Kidney epithelial cell (primary cell): ENCODE results near the gene SLC27A3. TPM values are rescaled to one million over a fixed set of nuclear protein-coding genes. Genes with fewer than 3 reads are reported as not detected.

Source experiments
- DNase-seq: peaks from one replicate; pipeline ENCODE4 v3.0.0-alpha.2; 2010; ENCODE audit warnings: low read depth
- H3K27me3 ChIP-seq: 2 replicates; pipeline ENCODE4 v1.6.0; 2011; ENCODE audit warnings: low read length; ENCODE audit not compliant: control insufficient read depth, insufficient read depth
- H3K36me3 ChIP-seq: 2 replicates; pipeline ENCODE4 v1.5.1; 2011; ENCODE audit warnings: low read length; ENCODE audit not compliant: control insufficient read depth, insufficient read depth
- H3K4me3 ChIP-seq: 2 replicates; pipeline ENCODE4 v1.5.1; 2011; ENCODE audit warnings: low read depth, mild to moderate bottlenecking, control low read depth, low read length
- total RNA-seq: library from RNA; depleted of rRNA; stranded (reverse); fragments of >200 nt; gene quantifications from 2 replicates; pipeline ENCODE4 v1.2.3, GENCODE V29; 2015
- TF ChIP-seq, protein P1 (sequence below): IDR thresholded peaks from 2 replicates; pipeline ENCODE4 v1.5.1; 2011; ENCODE audit warnings: mild to moderate bottlenecking, moderate library complexity, low read length, control low read depth, inconsistent platforms; ENCODE audit not compliant: insufficient read depth, poor library complexity, severe bottlenecking

The SLC27A3 gene
- total RNA-seq, 1 donor from 2014 or later: 2.7 TPM

DNA sequence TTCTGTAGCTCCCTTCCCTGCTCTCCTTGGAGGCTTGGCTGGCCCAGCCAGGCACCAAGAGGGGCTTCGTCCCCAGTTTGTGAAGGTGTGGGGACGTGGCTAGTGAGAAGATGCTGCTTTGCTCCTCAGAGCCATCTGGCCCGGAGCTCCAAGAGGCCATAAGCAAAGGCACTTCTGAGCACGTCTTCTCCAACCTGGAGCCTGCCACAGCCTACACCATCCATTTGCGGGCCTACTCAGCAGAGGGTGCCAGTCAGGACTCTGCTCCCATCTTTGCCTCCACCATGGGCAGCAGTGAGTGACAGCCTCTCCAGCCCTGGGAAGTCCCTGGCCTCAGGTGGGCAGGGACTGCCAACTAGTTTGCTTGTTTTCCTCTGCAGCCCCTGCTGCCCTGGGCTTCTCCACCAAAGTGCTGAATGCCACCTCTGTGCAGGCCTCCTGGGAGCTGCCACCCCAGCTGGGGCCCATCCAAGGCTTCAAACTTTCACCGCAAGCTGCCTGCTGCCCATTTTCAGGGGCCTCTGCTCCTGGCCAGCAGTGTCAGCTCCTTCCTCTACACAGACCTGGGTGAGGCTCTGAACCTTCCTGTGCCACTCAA is 25.9 kb downstream of the SLC27A3 start:
- Histone ChIP-seq H3K36me3 (peaks cover 1% of the 10 kb centered on the region), H3K27me3 (no peaks in the 10 kb centered on the region), H3K4me3 (no peak overlapping the region)
- TF ChIP-seq, protein P1, sequence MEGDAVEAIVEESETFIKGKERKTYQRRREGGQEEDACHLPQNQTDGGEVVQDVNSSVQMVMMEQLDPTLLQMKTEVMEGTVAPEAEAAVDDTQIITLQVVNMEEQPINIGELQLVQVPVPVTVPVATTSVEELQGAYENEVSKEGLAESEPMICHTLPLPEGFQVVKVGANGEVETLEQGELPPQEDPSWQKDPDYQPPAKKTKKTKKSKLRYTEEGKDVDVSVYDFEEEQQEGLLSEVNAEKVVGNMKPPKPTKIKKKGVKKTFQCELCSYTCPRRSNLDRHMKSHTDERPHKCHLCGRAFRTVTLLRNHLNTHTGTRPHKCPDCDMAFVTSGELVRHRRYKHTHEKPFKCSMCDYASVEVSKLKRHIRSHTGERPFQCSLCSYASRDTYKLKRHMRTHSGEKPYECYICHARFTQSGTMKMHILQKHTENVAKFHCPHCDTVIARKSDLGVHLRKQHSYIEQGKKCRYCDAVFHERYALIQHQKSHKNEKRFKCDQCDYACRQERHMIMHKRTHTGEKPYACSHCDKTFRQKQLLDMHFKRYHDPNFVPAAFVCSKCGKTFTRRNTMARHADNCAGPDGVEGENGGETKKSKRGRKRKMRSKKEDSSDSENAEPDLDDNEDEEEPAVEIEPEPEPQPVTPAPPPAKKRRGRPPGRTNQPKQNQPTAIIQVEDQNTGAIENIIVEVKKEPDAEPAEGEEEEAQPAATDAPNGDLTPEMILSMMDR: no peak
- DNase-seq: no peak

DNA sequence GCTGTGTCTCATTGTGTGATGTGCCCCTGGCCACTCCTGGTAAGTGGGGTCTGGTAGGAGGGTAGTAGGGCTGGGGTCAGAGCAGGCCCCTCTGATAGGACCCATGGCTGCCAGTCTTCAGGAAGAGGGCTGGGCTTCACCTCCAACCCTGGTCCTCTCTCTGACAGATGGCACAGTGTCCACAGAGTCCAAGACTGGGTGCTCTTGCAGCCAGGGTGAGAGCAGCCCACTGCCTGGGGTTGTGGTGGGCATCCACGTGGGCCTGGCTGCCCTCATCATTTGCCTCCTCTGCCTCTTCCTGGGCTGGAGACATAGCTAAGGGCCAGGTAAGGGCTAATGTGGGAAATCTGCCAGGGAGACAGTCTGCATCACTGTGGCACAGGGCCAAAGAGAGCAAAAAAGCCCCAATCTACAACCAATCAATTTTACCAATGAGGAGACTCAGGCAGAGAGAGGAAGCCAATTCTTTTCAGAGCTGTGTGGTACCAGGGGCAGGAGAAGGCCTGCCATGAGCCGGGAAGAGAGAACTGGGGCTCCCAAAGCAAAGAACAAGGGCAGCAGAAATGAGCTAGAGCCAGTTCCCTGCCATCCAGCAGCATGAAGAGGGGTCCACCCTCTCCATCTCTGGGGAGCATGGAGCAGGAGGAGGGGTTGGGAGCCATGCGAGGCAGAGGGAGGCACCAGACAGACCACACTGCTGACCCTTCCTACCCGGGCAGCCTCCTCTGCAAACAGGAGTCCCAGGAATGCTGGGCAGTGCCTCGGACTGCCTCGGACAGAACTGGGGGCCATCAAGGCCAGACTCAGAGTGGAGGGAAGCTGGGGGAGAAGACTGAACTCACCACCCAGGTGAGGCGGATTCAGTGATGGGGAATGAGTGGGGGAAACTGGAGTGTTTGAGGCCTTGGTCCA is 26.8 kb downstream of the SLC27A3 start:
- DNase-seq: no peak
- H3K4me3 ChIP-seq: no peak overlapping the region

DNA sequence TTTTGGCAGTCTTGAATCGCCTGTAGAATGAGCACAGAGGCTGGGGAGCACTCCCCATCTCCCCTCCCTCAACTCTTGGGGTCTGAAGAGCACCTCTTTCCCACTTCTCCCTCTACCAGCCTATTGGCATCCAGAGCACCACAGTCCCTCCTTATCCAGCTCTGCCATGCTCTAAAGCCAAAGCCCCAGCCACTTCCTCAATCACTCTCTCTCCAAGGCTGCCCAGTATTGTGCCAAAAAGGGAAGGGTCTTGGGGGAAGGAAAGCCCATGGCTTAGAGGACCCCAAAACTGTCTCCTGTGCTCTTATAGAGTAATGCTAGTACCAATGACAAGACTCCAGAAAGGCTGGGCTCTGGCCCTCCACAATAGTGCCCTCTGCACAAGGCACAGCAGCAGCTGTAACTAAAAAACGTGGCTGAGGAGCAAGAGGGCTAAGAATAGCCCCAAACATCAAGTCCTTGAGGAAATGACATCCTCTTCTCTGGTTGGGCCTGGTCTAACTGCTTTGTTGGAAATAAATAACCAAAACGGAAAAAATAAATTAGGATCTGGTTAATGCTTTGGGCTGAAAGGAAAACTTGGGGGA is 28.4 kb downstream of the SLC27A3 start:
- Histone ChIP-seq H3K4me3 (no peak overlapping the region), H3K27me3 (no peaks in the 10 kb centered on the region), H3K36me3 (peaks cover 1% of the 10 kb centered on the region)
- DNase-seq: no peak
- TF ChIP-seq, protein P1: no peak

More for the DNA sequence above, 26.8 kb downstream of the SLC27A3 start:
- peaks cover 1% of the 10 kb centered on the region for H3K36me3 ChIP-seq
- no peaks in the 10 kb centered on the region for H3K27me3 ChIP-seq
- TF ChIP-seq, protein P1: no peak

DNA sequence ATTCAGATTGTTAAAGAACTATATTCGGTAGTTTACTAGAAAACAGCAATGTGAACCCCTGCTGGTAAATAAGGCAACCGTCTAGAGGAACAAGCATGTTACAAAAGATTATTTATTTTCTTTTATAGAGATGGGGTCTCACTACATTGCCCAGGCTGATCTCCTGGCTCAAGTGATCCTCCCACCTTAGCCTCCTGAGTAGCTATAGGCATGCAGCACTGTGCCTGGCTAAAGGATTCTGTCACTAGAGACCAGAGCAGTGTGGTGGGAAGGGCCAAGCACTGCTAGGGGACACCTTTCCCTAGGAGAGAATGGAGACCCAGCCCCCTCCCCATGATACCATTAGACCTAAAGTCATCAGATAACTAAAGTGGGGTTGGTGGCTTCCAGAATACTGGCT is 28.9 kb downstream of the SLC27A3 start:
- Histone ChIP-seq H3K4me3 (no peak overlapping the region), H3K27me3 (no peaks in the 10 kb centered on the region), H3K36me3 (peaks cover 1% of the 10 kb centered on the region)
- TF ChIP-seq, protein P1: no peak
- no peak for DNase-seq

DNA sequence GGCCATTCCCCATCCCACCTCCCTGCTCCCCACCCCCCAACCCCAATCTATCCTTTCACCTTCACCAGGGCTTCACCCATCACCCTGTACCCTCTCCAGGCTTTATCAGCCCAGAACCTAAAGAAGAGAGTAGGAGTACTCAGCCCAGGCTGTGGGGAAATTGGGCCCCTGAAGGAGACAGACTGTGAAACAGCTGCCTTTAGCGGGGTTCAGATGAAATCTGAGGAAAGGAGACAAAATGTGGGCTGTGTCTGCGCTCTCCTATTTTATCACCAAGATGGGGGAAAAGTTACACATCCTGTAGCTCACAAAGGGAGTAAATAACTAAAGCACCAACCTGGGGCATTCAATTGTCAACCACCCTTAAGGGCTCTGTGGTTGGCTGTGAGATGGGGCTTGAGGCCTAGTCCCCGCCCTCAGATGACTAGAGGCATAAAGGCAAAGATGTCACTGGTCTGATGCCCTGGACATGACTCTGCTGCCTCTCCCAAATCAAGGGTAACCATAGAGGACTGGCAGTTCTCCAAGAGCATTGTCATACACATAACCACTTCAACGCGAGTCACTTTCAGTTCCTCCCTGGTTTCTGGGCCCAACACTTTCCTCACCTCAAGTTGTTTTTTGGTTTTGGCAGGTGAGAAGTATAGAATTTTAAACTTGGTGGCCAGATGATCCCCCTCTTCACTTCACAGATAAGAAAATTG is 30.0 kb downstream of the SLC27A3 start:
- H3K36me3 ChIP-seq: peaks cover 1% of the 10 kb centered on the region
- no peaks in the 10 kb centered on the region for H3K27me3 ChIP-seq
- no peak overlapping the region for H3K4me3 ChIP-seq
- TF ChIP-seq, protein P1: no peak
- DNase-seq: peak; percentile 75
